ENCODE data around the gene AFAP1. TPM values are rescaled to one million over a fixed set of nuclear protein-coding genes. Genes with fewer than 3 reads are reported as not detected.

The AFAP1 gene
- total and polyA plus RNA-seq, 2 of the 8 experiments (the other 6 are each of a cell fraction or from before 2014, with no cell fraction given): 3.6 to 18.2 TPM

GRCh38 chr4:7739918-7740865 is 199.5 kb downstream of the AFAP1 start (continued):
- TF ChIP-seq USF2 (IDR thresholded peaks at IDR 0.05; ENCODE audit: low read length): no peak
- TF ChIP-seq MAX (IDR thresholded peaks at IDR 0.05): no peak

All from H1 (cell line).